Measurements from ENCODE around the gene CCR9.

CCR9 gene

GRCh38 chr3:45885979-45886705 is at the start of gene CCR9:
TSS of gene CCR9 (plus strand) at chr3:45886543. CDS start at chr3:45894934, 8,391 bp downstream.
- TF ChIP-seq GATA3 (IDR thresholded peaks at IDR 0.05; ENCODE audit: low read depth, low read length) (no peak), GATA2 (IDR thresholded peaks at IDR 0.05; ENCODE audit: low read depth, low read length) (no peak)

GRCh38 chr3:45838466-45838865 is 47.9 kb upstream of the CCR9 start:
- TF ChIP-seq GATA2 (IDR thresholded peaks at IDR 0.05; ENCODE audit: low read depth, low read length), result no peak
- TF ChIP-seq GATA3 (IDR thresholded peaks at IDR 0.05; ENCODE audit: low read depth, low read length), result no peak

GRCh38 chr3:45841420-45841756 is 45.0 kb upstream of the CCR9 start:
- TF ChIP-seq GATA3 (IDR thresholded peaks at IDR 0.05; ENCODE audit: low read depth, low read length), result no peak
- TF ChIP-seq GATA2 (IDR thresholded peaks at IDR 0.05; ENCODE audit: low read depth, low read length), result no peak

GRCh38 chr3:45841757-45842491 is 44.4 kb upstream of the CCR9 start, which contains the start of gene LZTFL1:
TSS of gene LZTFL1 (minus strand) at chr3:45842119. CDS start at chr3:45841991, 128 bp downstream.
- no peak for TF ChIP-seq GATA3 (IDR thresholded peaks at IDR 0.05; ENCODE audit: low read depth, low read length)
- no peak for TF ChIP-seq GATA2 (IDR thresholded peaks at IDR 0.05; ENCODE audit: low read depth, low read length)

- no peak for TF ChIP-seq GATA3 (IDR thresholded peaks at IDR 0.05; ENCODE audit: low read depth, low read length)
- no peak for TF ChIP-seq GATA2 (IDR thresholded peaks at IDR 0.05; ENCODE audit: low read depth, low read length)
Measured at GRCh38 chr3:45842851-45843625, 43.3 kb upstream of the CCR9 start.

GRCh38 chr3:45844616-45845015 is 41.7 kb upstream of the CCR9 start:
- TF ChIP-seq GATA2 (IDR thresholded peaks at IDR 0.05; ENCODE audit: low read depth, low read length), result no peak
- TF ChIP-seq GATA3 (IDR thresholded peaks at IDR 0.05; ENCODE audit: low read depth, low read length), result no peak

GRCh38 chr3:45848392-45848791 is 38.0 kb upstream of the CCR9 start:
- no peak for TF ChIP-seq GATA3 (IDR thresholded peaks at IDR 0.05; ENCODE audit: low read depth, low read length)
- TF ChIP-seq GATA2 (IDR thresholded peaks at IDR 0.05; ENCODE audit: low read depth, low read length), result no peak

GRCh38 chr3:45852828-45853227 is 33.5 kb upstream of the CCR9 start:
- no peak for TF ChIP-seq GATA2 (IDR thresholded peaks at IDR 0.05; ENCODE audit: low read depth, low read length)

- TF ChIP-seq GATA2 (IDR thresholded peaks at IDR 0.05; ENCODE audit: low read depth, low read length) (no peak), GATA3 (IDR thresholded peaks at IDR 0.05; ENCODE audit: low read depth, low read length) (no peak)
Measured at GRCh38 chr3:45858809-45859543, 27.4 kb upstream of the CCR9 start.

- TF ChIP-seq GATA3 (IDR thresholded peaks at IDR 0.05; ENCODE audit: low read depth, low read length), result no peak
- TF ChIP-seq GATA2 (IDR thresholded peaks at IDR 0.05; ENCODE audit: low read depth, low read length), result no peak
Measured at GRCh38 chr3:45860481-45860880, 25.9 kb upstream of the CCR9 start.

GRCh38 chr3:45861043-45861719 is 25.2 kb upstream of the CCR9 start:
- TF ChIP-seq GATA2 (IDR thresholded peaks at IDR 0.05; ENCODE audit: low read depth, low read length) (no peak), GATA3 (IDR thresholded peaks at IDR 0.05; ENCODE audit: low read depth, low read length) (no peak)

GRCh38 chr3:45864760-45865519 is 21.4 kb upstream of the CCR9 start:
- no peak for TF ChIP-seq GATA2 (IDR thresholded peaks at IDR 0.05; ENCODE audit: low read depth, low read length)
- no peak for TF ChIP-seq GATA3 (IDR thresholded peaks at IDR 0.05; ENCODE audit: low read depth, low read length)

GRCh38 chr3:45865563-45865962 is 20.8 kb upstream of the CCR9 start:
- TF ChIP-seq GATA3 (IDR thresholded peaks at IDR 0.05; ENCODE audit: low read depth, low read length) (no peak), GATA2 (IDR thresholded peaks at IDR 0.05; ENCODE audit: low read depth, low read length) (no peak)

Data from SH-SY5Y (cell line).